GM12892 (cell line): Measurements from ENCODE around the gene TRIM9.

Experiments used
- DNase-seq: peaks from one replicate; pipeline ENCODE4 v3.0.0; 2011; ENCODE audit not compliant: insufficient read length
- FAIRE-seq: peaks from 2 replicates; lab custom pipeline; 2011; peaks lifted over from hg19 to GRCh38; lab: Jason Lieb, UNC
- POLR2A ChIP-seq: IDR thresholded peaks from 2 replicates; pipeline ENCODE4 v1.6.1; 2011; ENCODE audit warnings: low read depth, low read length, control low read depth
- POLR2AphosphoS5 ChIP-seq: IDR thresholded peaks from 2 replicates; pipeline ENCODE4 v1.6.1; 2011; ENCODE audit warnings: low read depth, low read length, control low read depth
- TAF1 ChIP-seq: IDR thresholded peaks from 2 replicates; pipeline ENCODE4 v1.6.1; 2011; ENCODE audit warnings: low read depth, mild to moderate bottlenecking, control low read depth, low read length, borderline replicate concordance

TRIM9 gene

GRCh38 chr14:51041108-51041531 is 53.8 kb downstream of the TRIM9 start:
- no peak for TF ChIP-seq POLR2A
- no peak for TF ChIP-seq POLR2AphosphoS5
- TF ChIP-seq TAF1 = no peak
- FAIRE-seq (no peak), DNase-seq (no peak)

DNA sequence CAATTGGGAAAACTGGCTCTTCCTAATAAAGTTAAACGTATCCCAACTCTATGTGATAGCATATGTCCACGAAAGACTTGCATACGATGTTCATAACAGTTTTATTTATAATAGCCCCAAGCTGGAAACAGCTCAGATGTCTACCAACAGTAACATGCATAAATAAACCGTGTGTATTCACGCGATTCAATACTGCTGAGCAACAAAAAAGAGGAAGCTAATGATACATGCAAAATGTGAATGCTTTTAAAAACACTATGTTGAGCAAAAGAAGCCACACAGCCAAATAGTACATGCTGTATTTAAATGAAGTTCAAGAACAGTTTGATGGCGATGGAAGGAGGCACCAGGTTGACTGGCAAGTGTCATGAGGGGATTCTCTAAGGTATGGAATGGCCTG is 55.7 kb downstream of the TRIM9 start:
- DNase-seq (no peak), FAIRE-seq (peak; percentile 66)
- no peak for TF ChIP-seq POLR2AphosphoS5
- no peak for TF ChIP-seq POLR2A
- no peak for TF ChIP-seq TAF1

- TF ChIP-seq TAF1 (no peak), POLR2A (no peak), POLR2AphosphoS5 (no peak)
- FAIRE-seq = no peak
- DNase-seq = no peak
These were observed 59.2 kb downstream of the TRIM9 start for GRCh38 chr14:51035611-51036192.

DNA sequence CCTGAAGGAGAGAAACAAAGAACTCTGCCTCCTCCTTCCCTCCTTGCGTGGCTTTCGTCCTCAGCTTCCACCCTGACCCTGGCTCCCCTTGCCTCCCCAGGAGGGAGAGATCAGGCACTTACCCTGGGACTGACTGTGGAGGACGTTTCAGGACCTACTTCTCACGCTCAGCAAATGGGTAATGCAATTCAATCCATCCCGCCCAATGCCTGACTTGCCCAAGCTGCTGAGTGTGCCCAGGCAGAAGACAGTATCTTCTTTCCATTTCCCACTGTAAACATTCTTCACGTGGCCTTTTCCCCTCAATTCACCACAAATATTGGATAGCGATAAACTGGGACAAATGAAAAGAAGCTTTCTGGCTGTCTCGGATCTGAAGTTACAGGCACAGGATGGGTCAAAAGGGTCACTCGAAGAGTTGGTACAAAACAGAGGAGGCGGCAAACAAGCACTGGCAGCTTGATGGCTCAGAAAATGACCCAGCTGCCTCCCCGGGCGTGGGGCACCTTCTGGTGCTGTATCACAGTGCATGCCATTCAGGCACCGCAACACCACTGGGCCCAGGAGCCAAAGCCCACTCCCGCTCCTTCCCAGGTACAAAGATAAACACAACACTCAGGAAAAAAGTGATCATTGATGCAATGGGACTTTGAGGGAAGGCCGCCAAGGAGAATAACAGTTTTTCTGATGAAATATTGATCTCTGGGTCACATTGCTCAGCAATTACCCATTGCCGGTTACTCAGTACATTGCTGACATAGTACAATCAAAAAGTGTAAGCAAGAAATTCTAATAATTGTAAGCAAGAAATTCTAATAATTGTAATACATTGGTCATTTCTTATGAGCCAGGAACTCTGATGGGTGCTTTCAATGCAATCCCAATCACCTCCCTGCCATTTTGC is 65.8 kb downstream of the TRIM9 start:
- FAIRE-seq (no peak), DNase-seq (no peak)
- TF ChIP-seq POLR2AphosphoS5 (no peak), POLR2A (no peak), TAF1 (no peak)

DNA sequence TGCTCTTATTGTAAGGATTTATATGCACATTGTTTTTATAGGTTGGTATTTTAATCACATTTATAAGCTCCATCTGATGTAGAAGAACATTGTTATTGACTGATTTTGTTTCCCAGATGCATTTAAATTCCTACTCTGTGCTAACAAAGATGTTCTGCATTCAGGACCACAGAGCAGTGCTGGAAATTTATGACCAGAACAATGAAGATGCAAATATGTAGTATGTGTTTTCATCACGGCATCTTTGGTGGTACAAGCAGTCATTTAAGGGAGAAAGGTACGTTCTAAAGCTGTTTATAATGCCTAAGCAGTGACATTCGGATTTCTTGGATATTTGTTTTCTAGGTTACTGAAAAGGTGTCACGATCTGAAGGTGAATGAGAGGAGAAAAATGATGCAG is 66.5 kb downstream of the TRIM9 start:
- DNase-seq (no peak), FAIRE-seq (no peak)
- TF ChIP-seq TAF1 = no peak

DNA sequence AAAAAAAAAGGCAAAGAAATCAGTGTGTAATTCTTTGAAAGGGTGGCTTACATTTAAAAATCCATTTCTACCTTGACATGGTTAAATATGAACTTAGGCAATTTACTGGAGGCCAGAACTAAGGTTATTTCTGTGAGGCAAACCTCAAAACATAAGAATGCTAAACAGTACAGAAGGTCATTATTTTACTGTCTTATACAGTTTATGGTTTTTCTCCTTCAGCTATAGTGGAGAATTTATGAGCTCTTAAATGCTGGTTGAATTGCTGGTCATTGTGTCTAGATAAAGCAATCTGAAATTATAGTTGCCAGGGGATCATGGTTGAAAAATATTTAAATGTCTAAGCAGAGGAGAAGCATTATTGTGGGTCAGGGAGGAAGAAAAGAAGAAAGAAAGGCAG is 70.5 kb downstream of the TRIM9 start:
- no peak for FAIRE-seq
- TF ChIP-seq POLR2A (no peak), POLR2AphosphoS5 (no peak), TAF1 (no peak)
- no peak for DNase-seq

DNA sequence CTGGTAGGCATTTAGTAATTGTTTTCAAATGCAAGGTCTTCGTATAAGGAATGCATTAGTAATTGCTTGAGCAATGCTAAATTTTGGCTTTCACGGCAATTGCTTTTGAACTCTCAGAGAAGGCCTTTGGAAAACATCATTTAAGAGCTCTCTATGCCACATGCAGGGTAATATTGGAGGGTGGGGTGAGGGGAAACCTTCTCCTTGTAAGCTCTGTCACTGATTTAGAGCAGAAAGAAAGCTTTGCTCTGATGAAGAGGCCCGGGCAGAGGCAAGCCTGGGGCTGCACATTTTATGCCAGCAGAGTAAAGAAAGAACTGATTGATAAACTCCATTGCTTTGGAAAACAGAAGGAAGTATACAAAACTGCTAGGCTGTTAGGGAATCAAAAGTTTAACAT is 70.9 kb downstream of the TRIM9 start:
- no peak for TF ChIP-seq TAF1
- no peak for TF ChIP-seq POLR2AphosphoS5
- TF ChIP-seq POLR2A = no peak
- FAIRE-seq (no peak), DNase-seq (no peak)

DNA sequence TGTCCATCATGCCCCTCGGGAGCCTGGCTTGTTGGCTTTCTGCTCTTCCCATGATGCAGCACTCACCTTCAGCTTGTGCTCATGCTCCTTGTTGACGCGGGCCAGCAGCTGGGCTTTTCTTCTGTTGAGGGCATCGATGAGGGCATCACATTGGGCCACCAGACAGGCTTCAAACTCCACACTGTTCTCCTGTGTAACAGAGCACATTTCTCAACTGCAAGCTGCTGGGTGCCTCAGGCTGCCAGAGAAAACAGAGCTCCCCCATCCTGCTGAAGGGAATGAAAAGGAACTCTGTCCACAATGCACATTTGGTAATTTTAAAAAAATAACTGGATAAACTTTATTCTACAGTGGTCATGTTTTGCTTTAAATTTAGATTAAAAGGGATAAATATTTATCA is 72.1 kb downstream of the TRIM9 start:
- TF ChIP-seq POLR2A = no peak
- TF ChIP-seq TAF1 = no peak
- no peak for TF ChIP-seq POLR2AphosphoS5
- no peak for FAIRE-seq
- DNase-seq = no peak

DNA sequence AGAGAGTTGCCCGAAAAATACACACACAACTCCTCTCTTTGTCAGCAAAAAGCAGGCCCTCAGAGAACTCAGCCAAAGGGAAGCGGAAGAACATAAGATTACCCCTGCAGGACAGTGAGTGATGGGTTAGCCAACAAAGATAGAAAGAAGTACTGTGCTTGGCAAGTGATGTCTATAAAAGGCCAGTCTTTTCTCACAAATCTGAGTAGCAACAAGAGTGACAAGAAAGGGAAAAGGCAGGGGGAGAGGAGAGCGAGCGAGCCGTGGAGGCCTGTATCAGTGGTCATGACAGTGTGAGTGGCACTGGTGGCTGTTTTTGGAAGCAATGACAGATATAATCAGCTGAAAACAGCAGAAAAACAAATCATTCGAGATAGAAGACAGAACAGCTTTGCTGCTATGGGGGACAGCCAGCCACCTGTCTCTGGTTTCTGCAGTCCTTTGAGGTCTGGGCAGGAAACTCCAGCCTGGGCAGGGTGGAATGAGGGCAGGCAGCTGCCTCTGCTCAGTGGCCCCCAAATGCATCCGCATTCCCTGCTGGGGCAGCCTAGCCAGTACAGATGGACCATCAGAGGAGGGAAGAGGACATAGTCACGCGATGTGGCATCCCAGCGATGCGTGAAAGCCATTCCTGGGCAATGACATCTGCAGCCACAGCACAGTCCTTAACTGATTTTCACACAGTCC is 74.7 kb downstream of the TRIM9 start:
- TF ChIP-seq POLR2A = no peak
- DNase-seq = no peak
- FAIRE-seq = no peak

DNA sequence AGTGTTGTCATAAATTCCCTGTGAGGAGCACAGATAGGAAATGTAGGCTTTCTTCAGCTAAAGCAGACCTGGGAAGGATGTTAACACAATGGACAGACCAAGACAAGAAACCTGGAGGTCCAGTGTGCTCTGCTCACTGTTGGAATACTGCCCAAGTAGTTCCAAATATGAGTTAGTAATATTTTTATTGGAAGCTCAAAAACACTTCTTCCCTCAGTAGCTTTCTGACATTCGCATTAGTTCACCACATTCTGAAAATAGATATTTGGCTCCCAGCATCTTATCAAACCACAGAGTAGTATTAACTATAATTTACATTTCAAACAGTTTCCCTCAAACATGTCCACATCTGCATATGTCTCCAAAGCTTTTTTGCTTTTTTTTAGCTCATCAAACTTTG is 75.8 kb downstream of the TRIM9 start:
- TF ChIP-seq POLR2A = no peak
- no peak for TF ChIP-seq TAF1
- TF ChIP-seq POLR2AphosphoS5 = no peak
- DNase-seq = no peak
- FAIRE-seq = no peak

DNA sequence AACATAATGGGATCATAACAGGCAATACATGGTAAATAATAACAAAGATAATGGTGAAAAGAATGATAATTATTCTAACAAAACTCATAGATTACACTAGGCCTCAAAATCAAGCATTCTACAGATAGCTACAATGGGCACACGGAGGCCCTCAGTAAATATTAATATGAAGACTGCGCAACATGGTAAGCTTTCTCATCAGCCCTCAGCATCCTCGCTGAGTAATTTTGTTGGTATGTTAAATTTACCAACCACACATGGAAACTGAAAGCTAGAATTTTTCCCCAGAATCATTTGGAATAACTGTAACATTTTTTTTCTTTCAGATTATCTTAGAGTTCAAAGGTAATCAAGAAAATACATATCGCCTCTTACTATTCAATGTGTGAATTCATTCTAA is 76.4 kb downstream of the TRIM9 start:
- FAIRE-seq (no peak), DNase-seq (no peak)
- no peak for TF ChIP-seq POLR2AphosphoS5

GRCh38 chr14:51014625-51015024 is 80.3 kb downstream of the TRIM9 start:
- FAIRE-seq (no peak), DNase-seq (no peak)
- TF ChIP-seq POLR2A = no peak
- TF ChIP-seq POLR2AphosphoS5 = no peak
- no peak for TF ChIP-seq TAF1
